Limb (tissue), 2 donors: ENCODE results near the gene MIS18A.

Experiments used
- DNase-seq, 2 donors: peaks; one replicate each; pipeline ENCODE4 v3.0.0-alpha.2; 2016; ENCODE audit errors: extremely low spot score in 2 of 2

MIS18A gene

DNA sequence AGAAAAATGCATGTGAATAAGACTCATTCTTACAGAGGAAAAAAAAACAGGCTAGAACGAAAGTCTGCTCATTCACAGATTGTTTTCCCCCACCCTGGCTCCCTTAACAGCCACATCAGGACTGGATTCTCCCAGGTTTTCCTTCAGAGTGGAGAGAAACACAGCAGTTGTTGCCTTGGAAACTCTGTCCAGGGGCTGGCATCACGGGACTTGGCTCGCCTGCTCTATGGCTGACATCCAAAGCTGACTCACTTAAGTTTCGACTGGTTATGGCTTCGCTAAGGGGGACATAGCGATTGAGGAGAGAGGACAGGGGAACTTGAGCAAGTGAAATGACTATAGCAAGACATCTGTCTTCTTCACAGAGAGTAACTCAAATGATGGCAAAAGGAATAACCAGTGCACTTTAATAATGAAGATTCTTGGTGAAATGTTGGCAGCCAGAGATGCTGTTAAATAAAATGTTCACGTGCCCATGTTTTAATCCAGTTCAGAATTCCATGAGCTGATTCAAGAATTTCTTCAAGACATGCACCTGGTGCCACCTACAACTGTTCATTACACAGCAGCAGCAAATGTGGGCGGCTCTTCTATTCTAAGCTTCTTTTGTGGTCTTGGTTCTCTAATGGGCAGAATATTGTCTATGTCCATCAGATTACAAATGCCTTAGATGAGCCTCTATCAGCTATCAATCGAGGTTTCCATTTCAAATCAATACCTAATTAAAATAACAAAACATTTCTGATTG is 21.8 kb downstream of the MIS18A start:
- peak; percentile 88 to 92 for DNase-seq

GRCh38 chr21:32256251-32256650 is 22.6 kb downstream of the MIS18A start:
- DNase-seq = peak in 1 of 2 donors; percentile 24

DNA sequence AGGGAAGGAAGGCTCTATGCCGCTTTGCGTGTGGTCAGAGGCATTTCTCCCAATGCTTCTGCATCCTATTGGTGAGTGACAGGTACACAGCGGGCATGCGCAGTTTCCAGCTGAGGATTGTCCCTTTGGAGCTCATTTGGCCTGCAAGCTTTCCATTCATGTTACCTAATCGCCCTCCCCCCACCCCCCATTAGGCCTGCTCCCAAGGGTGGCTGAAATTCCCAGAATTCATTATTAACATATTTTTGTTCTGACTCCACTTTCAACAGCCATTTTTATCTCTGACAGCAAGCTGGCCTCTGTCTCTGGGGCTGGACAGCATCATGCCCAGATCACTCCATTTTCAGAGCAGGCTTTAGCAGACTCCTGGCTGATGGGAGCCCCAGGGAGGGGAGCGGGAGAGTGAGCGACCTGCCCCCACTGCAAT is 25.6 kb downstream of the MIS18A start:
- no peak for DNase-seq

- DNase-seq = no peak
Measured at GRCh38 chr21:32252136-32252535, 26.7 kb downstream of the MIS18A start.

GRCh38 chr21:32249511-32250280 is 29.2 kb downstream of the MIS18A start:
- DNase-seq = peak in 1 of 2 donors; percentile 23

- DNase-seq = peak in 1 of 2 donors; percentile 46
Measured at GRCh38 chr21:32248571-32249461, 30.0 kb downstream of the MIS18A start.

DNA sequence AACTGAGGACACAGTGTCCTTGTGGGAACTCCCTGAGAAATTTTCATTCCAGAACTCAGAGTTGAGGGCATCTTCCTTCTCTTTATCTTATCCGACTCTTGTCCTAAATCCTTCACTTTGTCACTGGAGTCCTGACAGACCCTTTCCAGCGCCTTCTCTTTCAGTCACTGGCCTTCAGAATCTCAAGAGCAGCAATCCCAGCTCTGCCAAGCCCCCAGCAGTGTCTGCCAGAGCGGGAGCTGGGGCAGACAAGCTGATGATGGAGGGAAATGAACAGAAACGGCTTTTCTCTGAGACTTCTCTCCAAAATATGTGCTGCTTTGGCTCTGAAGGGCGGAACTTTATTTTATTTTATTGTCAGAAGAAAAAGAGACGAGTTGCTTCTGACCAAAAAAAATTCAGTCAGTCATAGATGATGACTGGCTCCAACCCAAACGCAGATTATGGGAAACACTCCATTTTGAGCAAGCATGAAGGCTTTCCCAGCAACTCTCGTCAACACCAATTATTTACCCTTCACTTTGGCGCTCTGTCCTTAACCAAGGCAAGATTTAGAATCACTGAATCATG is 32.2 kb downstream of the MIS18A start:
- DNase-seq = peak in 1 of 2 donors; percentile 17

GRCh38 chr21:32245971-32246370 is 32.9 kb downstream of the MIS18A start:
- DNase-seq = no peak

GRCh38 chr21:32240851-32241687 is 37.8 kb downstream of the MIS18A start:
- no peak for DNase-seq

- no peak for DNase-seq
Measured at GRCh38 chr21:32239551-32239950, 39.3 kb downstream of the MIS18A start.

- DNase-seq = no peak
Measured at GRCh38 chr21:32238063-32238462, 40.8 kb downstream of the MIS18A start.

- no peak for DNase-seq
Measured at GRCh38 chr21:32237021-32237420, 41.8 kb downstream of the MIS18A start.

DNA sequence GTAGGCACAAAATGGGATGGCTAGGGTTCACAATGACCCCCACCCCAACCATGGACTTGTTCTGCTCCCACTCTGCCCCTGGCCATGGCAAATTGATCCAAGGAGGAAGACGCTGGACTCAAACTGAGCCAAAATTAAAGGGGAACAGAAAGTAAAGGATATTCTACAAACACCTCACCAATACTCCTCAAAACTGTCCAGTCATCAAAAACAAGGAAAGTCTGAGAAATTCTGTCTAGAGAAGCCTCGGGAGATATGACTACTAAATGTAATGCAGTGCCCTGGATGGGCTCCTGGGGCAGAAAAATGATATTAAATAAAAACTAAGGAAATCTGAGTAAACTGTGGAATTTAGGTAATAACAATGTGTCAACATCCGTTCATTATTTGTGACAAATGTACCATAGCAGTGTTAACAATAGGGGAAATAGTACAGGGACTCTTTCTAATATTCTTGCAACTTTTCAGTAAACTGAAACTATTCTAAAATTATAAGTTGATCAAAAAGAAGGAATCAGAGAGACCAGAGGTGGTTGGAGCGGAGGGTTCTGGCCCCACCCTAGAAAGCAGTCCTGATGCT is 45.0 kb downstream of the MIS18A start:
- no peak for DNase-seq

- no peak for DNase-seq
Measured at GRCh38 chr21:32233055-32233546, 45.7 kb downstream of the MIS18A start.

GRCh38 chr21:32226444-32226843 is 52.4 kb downstream of the MIS18A start:
- no peak for DNase-seq
